Nephron (organoid): ENCODE data around the gene ADPGK.
A peak's percentile ranks its signal among the peaks of the same experiment; 100 is the strongest.

Experiments
- H3K27ac Mint-ChIP-seq, 3 experiments: 2 replicates each; pipeline ENCODE4 v1.8.0; 2020; ENCODE audit warnings: mixed read lengths in 3 of 3, mild to moderate bottlenecking in 2 of 3, moderate library complexity in 1 of 3
- H3K27me3 Mint-ChIP-seq: 2 replicates; pipeline ENCODE4 v1.8.0; 2021; ENCODE audit warnings: low read depth, mild to moderate bottlenecking, moderate library complexity, mixed read lengths
- H3K36me3 Mint-ChIP-seq: 2 replicates; pipeline ENCODE4 v1.8.0; 2020; ENCODE audit warnings: low read depth, mixed read lengths
- H3K4me1 Mint-ChIP-seq: 2 replicates; pipeline ENCODE4 v1.8.0; 2020; ENCODE audit warnings: mixed read lengths
- H3K4me3 Mint-ChIP-seq, 3 experiments: 2 replicates each; pipeline ENCODE4 v1.8.0; 2020; ENCODE audit warnings: mild to moderate bottlenecking in 3 of 3, mixed read lengths in 3 of 3, moderate library complexity in 2 of 3
- H3K9me3 Mint-ChIP-seq: 2 replicates; pipeline ENCODE4 v1.8.0; 2020; ENCODE audit warnings: mixed read lengths
- CTCF ChIP-seq, 3 experiments: fragments of 200-600 bp; sonication (generic); IDR thresholded peaks; one replicate each; pipeline ENCODE4 v1.5.0; 2021; ENCODE audit warnings: antibody characterized with exemption in 3 of 3; ENCODE audit not compliant: unreplicated experiment in 3 of 3

ADPGK gene

GRCh38 chr15:72783640-72784455, at the start of gene ADPGK:
ADPGK (minus strand) TSS chr15:72783758; CDS start chr15:72783691, 67 bp downstream.
- H3K27ac Mint-ChIP-seq = peak within 1 kb of the TSS; percentile 98 to 99 (median 99)
- no peaks in the 10 kb centered on the region for H3K9me3 Mint-ChIP-seq
- no peaks in the 10 kb centered on the region for H3K27me3 Mint-ChIP-seq
- peaks cover 30% of the 10 kb centered on the region for H3K4me1 Mint-ChIP-seq
- peak; percentile 45 to 64 (median 59) for TF ChIP-seq CTCF (IDR thresholded peaks at IDR 0.05; ENCODE audit: unreplicated experiment in 3 of 3)
- H3K4me3 Mint-ChIP-seq = peak within 1 kb of the TSS; percentile 87 to 97 (median 95)
- peaks cover 6% of the 10 kb centered on the region for H3K36me3 Mint-ChIP-seq

GRCh38 chr15:72827226-72827625, 43.7 kb upstream of the ADPGK start:
- Mint-ChIP-seq H3K9me3 (no peaks in the 10 kb centered on the region), H3K4me1 (peaks cover 38% of the 10 kb centered on the region), H3K4me3 (no peak overlapping the region)

GRCh38 chr15:72826611-72827010, 43.1 kb upstream of the ADPGK start:
- Mint-ChIP-seq H3K36me3 (no peaks in the 10 kb centered on the region), H3K4me3 (no peak overlapping the region), H3K27ac (no peak overlapping the region), H3K27me3 (peaks cover 6% of the 10 kb centered on the region), H3K9me3 (no peaks in the 10 kb centered on the region), H3K4me1 (peaks cover 38% of the 10 kb centered on the region)
- TF ChIP-seq CTCF (IDR thresholded peaks at IDR 0.05; ENCODE audit: unreplicated experiment in 3 of 3) = no peak

More at GRCh38 chr15:72827226-72827625, 43.7 kb upstream of the ADPGK start:
- no peak for TF ChIP-seq CTCF (IDR thresholded peaks at IDR 0.05; ENCODE audit: unreplicated experiment in 3 of 3)
- Mint-ChIP-seq H3K27ac (no peak overlapping the region), H3K27me3 (peaks cover 6% of the 10 kb centered on the region), H3K36me3 (no peaks in the 10 kb centered on the region)

- no peak for TF ChIP-seq CTCF (IDR thresholded peaks at IDR 0.05; ENCODE audit: unreplicated experiment in 3 of 3)
- Mint-ChIP-seq H3K36me3 (no peaks in the 10 kb centered on the region), H3K9me3 (no peaks in the 10 kb centered on the region), H3K4me3 (no peak overlapping the region), H3K27me3 (peaks cover 6% of the 10 kb centered on the region), H3K4me1 (peaks cover 38% of the 10 kb centered on the region), H3K27ac (no peak overlapping the region)
Observed at GRCh38 chr15:72825829-72826228, 42.3 kb upstream of the ADPGK start.

- no peaks in the 10 kb centered on the region for H3K36me3 Mint-ChIP-seq
Observed at GRCh38 chr15:72824781-72825180, 41.2 kb upstream of the ADPGK start.

More at GRCh38 chr15:72824781-72825180, 41.2 kb upstream of the ADPGK start:
- H3K4me1 Mint-ChIP-seq = peaks cover 38% of the 10 kb centered on the region
- TF ChIP-seq CTCF (IDR thresholded peaks at IDR 0.05; ENCODE audit: unreplicated experiment in 3 of 3) = no peak
- H3K9me3 Mint-ChIP-seq = no peaks in the 10 kb centered on the region
- peaks cover 6% of the 10 kb centered on the region for H3K27me3 Mint-ChIP-seq
- no peak overlapping the region for H3K27ac Mint-ChIP-seq
- H3K4me3 Mint-ChIP-seq = peak overlapping the region in 1 of 3 experiments; percentile 20
